Measurements from ENCODE around the gene CPA1.
A peak's percentile ranks its signal among the peaks of the same experiment; 100 is the strongest.

The CPA1 gene

DNA sequence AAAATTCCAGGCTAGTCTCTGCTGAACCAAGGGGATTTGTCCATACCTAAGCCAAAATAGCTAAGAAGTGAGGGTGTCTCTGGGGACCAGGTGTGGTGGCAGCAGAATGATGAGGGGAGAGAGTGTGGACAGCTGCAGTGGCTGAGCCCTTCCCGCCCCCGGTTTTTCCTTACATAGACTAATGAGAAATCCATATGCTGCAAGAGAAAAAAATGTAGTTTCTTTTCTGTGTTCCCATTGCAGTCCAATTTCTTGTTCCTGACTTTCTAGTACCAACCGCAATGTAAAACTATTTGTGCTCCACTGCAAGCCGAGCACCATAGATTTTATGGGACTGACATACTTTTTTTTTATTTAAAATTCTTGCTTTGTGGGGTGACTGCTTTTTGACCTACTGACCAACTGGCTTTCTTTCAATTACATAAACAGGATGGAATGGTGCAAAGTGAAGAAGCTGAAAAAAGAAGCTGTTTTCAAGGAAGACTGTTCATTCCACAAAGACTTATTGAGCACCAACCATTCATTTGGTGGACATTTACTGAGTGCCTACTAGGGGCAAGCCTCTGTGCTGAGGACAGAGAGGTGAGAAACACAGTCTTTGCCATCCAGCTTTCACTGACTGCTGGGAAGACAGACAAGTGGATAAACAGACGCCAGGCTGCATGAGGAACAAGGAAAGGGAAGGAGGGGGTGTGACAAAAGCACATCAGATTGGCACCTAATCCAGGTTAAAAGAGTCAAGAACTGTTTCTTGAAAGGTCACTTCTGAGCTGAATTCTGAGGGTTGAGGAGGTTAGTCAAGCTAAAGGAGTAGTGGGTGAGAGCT lies 50.8 kb downstream of the CPA1 start:
- DNase-seq: peak; percentile 95

DNA sequence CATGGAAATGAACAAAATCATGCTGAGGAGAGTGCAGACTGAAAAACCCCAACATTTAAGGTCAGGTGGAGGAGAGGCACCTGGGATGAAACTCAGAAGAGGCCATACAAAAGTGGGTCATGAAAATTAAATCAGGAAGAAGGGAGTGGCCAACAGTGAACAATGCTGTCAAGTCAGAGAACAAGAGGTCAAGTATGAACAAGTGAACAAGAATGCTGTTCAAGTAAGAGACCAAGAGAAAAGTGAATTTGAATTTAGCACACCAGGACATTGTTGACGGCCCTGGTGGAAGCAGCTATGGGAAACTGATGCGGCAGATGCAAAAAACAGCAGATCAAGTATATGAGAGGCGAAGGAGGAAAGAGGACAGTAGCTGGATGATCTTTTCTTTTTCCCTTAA lies 52.6 kb downstream of the CPA1 start:
- no peak for DNase-seq

- no peak for DNase-seq
Measured at GRCh38 chr7:130433301-130433700, 53.0 kb downstream of the CPA1 start.

GRCh38 chr7:130435311-130435854 lies 55.1 kb downstream of the CPA1 start:
- no peak for DNase-seq

DNA sequence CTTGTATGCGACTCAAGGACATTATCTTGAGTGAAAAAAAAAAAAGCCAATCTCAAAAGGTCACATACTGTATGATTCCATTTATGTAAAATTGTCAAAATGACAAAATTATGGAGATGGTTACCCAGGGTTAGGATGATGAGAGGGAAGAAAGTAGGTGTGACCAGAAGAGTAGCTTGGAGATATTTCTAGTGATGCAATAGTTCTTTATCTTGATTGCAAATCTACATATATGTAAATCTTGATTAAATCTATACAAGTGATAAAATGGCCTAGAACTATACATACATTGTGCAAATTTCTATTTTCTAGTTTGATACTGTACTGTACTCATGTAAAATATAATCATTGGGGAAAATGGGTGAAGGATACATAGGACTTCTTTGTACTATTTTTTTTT lies 56.0 kb downstream of the CPA1 start:
- no peak for DNase-seq

Data from left hindlimb (tissue), 1 donor.